Measurements from ENCODE around the gene RCOR2.
"Not testable (repeated sequence)": the region's sequence is repeated elsewhere in the genome, so short reads cannot be mapped to it uniquely, and the experiment has no call there.

RCOR2 gene

GRCh38 chr11:63882555-63883242, 34.3 kb downstream of the RCOR2 start:
- in situ Hi-C loops (cut with HindIII; ENCODE audit: low sequenced_read_pairs) = no loop called here

DNA sequence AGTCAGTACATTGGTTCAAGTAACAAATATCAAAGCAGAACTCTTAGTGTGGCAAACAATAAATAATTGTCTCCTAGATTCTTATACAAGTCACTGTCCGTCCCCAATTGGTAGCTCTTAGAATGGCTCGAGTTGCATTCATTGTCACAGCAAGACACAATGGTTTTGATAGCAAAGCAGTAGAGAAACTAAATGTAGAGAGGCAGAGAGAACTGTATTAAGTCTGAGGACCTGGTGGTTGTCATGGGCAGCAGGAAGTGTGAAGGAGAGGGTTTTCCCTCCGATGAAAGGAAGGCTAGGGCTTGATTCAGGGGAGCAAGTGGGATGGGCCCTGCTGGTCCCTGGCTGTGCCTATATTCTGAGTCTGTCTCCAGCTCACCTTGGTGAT, 36.6 kb downstream of the RCOR2 start:
- in situ Hi-C loops (cut with HindIII; ENCODE audit: low sequenced_read_pairs) = no loop called here

GRCh38 chr11:63879598-63880402, 37.2 kb downstream of the RCOR2 start:
- in situ Hi-C loops (cut with HindIII; ENCODE audit: low sequenced_read_pairs) = no loop called here

DNA sequence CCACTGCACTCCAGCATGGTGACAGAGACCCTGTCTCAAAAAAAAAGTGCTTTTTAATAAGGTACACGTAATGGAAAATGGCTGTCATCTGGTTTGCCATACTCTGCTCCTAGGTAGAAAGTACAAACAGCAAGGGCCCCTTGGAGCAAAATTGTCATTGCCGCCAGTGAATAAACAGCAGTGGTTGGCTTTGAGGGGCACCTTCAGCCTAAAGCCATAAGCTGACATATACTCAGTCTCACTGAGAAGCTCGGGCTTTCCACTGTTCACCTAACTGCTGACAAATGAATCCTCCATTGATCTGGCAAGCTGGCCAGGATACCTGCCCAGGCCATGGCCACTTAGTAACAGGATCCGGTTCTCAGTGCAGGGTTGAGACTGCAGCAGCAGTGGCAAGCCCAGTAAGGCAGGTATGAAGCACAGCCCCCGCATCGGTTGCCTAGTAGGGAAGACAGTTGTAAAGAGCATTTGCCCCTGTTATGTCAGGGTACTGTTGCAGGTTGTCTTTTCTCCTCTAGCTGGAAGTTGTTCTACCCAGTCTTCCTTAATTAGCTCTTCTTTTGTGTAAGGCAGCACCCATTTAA, 39.2 kb downstream of the RCOR2 start:
- in situ Hi-C loops (cut with HindIII; ENCODE audit: low sequenced_read_pairs) = no loop called here

DNA sequence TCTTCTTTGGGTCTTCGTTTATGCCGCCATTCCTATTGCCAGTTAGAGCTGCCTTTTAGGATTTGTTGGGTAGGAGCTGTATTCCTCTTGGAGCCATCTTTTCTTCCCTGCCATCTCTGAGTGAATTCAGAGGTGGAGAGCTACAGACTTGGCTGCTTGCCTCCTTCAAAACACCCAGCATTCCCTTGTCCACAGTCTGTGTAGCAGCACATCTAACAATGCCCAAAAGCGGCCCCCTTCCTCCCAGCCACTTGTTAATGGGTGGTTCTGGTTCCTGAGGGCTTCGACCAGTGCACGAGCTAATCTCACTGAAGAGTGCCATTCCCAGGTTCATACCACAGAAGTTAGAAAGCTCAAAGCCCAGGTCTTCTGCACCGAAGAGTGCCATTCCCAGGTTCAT, 40.3 kb downstream of the RCOR2 start:
- in situ Hi-C loops (cut with HindIII; ENCODE audit: low sequenced_read_pairs) = no loop called here

DNA sequence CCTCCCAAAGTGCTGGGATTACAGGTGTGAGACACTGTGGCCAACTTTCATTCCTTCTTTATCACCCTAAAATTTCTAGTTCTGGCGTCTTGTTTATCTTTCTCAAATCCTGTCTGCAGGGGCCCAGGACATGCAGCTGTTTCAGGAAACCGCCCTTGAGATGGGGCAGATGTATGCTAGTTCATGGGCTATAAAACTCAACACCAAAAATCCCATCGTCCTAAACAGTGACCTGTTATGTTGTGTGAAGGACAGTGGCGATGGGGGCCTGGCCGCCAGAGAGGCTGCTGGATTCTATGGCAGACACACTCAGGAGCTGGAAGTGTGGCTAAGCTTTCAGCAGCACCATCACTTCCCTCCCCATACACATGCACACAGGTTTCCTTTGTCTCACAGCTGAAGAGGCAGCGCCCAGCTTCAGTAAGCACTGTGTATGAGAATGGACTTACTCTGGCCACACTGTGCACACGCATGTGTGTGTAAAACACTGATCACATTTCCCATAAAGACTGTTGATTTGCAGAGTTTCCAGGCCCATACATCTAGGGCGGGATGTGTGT, 41.4 kb downstream of the RCOR2 start:
- in situ Hi-C loops (cut with HindIII; ENCODE audit: low sequenced_read_pairs) = no loop called here

GRCh38 chr11:63874511-63874910, 42.5 kb downstream of the RCOR2 start:
- in situ Hi-C loops (cut with HindIII; ENCODE audit: low sequenced_read_pairs) = no loop called here

GRCh38 chr11:63873311-63873710, 43.7 kb downstream of the RCOR2 start:
- in situ Hi-C loops (cut with HindIII; ENCODE audit: low sequenced_read_pairs) = no loop called here

DNA sequence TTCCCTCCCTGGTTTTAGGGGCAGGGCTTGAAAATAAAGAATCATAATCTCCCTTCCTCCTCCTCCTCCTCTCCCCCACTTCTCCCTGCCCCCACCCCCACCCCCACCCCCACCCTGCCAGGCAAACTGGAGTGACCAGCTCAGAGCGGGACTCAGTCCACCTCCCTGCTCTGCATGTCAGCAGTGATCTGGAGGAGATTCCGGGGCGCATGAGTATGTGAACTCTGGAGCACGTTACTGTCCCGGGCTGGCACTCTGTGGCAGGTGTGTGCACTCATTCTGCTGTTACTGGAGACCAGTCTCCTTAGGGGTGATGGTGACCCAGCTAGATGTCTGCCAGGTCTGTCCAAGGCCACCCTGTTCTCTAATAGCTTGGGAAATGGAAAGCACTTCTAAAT, 44.2 kb downstream of the RCOR2 start:
- in situ Hi-C loops (cut with HindIII; ENCODE audit: low sequenced_read_pairs) = no loop called here

GRCh38 chr11:63871962-63872799, 44.8 kb downstream of the RCOR2 start:
- in situ Hi-C loops (cut with HindIII; ENCODE audit: low sequenced_read_pairs) = no loop called here

DNA sequence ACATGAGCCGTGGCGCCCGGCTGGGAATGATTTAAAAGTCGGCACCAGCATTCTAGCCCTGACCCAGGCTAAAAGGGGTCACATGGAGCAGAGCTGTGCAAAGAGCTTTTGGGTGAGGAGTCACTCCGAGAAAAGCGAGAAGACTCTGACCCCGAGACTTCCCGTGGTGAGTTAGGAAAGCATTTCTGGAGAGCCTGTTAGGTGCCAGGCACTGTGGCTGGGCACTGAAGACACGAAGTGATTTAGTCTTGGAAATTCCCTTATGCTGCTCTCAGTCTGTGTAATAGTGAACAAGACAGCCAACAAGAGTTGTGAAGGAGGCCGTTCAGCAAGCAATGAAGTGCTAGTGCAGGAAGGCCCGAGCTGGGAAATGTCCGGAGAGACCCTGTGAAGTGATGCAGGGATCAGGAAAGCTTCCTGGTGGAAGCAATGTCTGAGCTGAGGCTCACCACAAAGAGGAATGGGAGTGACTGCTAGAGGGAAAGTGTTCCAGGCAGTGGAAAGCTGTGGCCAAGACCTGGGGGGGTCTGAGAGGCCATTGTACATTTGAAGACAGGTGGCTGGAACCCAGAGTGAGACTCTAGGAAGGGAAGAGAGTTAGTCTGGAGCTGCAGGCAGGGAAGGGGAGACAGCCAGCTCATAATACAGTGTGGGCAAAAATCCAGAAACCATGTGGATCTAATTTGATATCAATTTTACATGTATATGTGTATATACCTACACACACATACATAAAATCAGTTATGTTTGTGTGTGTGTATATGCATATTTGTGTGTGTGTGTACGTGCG, 46.4 kb downstream of the RCOR2 start:
- in situ Hi-C loops (cut with HindIII; ENCODE audit: low sequenced_read_pairs) = no loop called here

- in situ Hi-C loops (cut with HindIII; ENCODE audit: low sequenced_read_pairs) = no loop called here
Measured at GRCh38 chr11:63869683-63870082, 47.3 kb downstream of the RCOR2 start.

DNA sequence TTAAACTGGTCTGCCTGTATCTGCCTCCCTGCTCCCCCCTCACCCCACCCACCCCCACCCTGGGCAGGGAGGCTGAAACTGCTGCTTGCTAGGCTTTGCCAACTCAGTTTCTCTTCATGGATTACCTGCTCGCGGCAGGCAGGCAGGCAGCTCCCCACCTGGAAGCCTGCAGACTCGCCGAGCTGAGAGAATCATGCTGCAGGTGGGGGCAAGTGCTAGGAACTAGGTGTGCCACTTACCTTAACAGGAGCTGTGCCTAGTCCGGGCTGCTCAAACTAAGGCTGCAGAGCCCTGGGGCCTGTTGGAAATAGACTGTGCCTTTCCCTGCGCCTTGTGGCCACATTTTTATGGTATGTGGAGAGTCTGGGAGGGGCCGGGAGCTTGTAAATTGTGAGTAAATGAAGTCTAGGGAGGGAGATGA, 47.8 kb downstream of the RCOR2 start:
- in situ Hi-C loops (cut with HindIII; ENCODE audit: low sequenced_read_pairs) = no loop called here

GRCh38 chr11:63868399-63869064, 48.4 kb downstream of the RCOR2 start:
- in situ Hi-C loops (cut with HindIII; ENCODE audit: low sequenced_read_pairs) = no loop called here

DNA sequence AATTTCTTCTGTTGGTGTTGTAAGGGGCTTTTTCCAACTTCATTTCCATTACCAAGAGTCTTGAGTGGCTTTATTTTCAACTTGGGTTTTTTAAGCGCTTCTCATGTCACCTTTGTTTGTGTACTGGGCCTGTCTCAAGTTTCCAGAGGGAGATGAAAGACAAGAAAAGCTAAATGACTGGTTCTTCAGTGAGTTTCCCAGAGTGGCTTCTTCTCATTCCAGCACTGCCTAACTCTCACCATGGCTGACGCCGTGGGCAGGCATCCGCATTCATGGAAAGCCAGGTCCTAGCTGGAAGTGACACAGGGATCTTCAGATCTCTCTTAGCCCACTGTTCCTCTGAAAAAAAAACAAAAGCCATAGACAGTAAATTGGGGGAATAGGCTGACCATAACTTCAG, 49.5 kb downstream of the RCOR2 start:
- in situ Hi-C loops (cut with HindIII; ENCODE audit: low sequenced_read_pairs) = no loop called here

- in situ Hi-C loops (cut with HindIII; ENCODE audit: low sequenced_read_pairs) = no loop called here
Measured at GRCh38 chr11:63866211-63866610, 50.8 kb downstream of the RCOR2 start.

GRCh38 chr11:63863620-63864019, 53.3 kb downstream of the RCOR2 start:
- in situ Hi-C loops (cut with HindIII; ENCODE audit: low sequenced_read_pairs) = not testable (repeated sequence)

DNA sequence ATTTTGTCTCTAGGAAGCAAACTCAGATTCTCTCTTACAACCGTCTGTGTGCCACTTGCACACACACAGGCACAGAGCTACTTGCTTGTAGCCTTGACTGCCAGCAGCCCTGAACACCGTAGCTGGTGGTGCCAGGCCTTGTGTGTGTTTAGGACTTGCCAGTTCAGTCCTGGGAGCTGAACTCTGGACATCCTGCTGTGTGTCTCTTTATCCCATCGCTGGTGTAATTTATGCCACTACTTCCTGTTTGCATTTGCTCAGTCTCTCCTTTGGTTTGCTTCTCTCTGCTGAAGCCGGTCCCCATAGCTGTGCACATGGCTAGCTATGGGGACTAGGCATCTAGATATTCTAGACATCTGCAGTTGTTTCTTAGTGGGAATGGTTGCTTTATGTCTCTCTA, 54.0 kb downstream of the RCOR2 start:
- in situ Hi-C loops (cut with HindIII; ENCODE audit: low sequenced_read_pairs) = no loop called here
